Activated T-cell treated with anti-CD3 and anti-CD28 coated beads, Interleukin-2, amount 50 U/mL, for 72 hours (primary cell): ENCODE measurements around the gene IAH1. TPM values are rescaled to one million over a fixed set of nuclear protein-coding genes. Genes with fewer than 3 reads are reported as not detected.

ENCODE experiments used
- ATAC-seq, 2 donors: fragments of 150-1000 bp; cut with Tn5 transposase; replicated peaks in 1 of 2; 2 replicates each; pipeline ENCODE4 v1.10.0; 2021; ENCODE audit warnings: moderate library complexity in 2 of 2, mild to moderate bottlenecking in 1 of 2
- DNase-seq, 2 donors: peaks; one replicate each; pipeline ENCODE4 v3.0.0; 2021 to 2022; ENCODE audit warnings: mixed read lengths in 1 of 2
- H3K27ac Mint-ChIP-seq: one replicate; pipeline ENCODE4 v1.8.0; 2022; ENCODE audit warnings: mild to moderate bottlenecking, moderate library complexity, mixed read lengths
- H3K27me3 Mint-ChIP-seq: one replicate; pipeline ENCODE4 v1.8.0; 2022; ENCODE audit warnings: low read depth, mixed read lengths
- H3K36me3 Mint-ChIP-seq, 2 donors: one replicate each; pipeline ENCODE4 v1.8.0; 2022; ENCODE audit warnings: mixed read lengths in 2 of 2, mild to moderate bottlenecking in 1 of 2; ENCODE audit not compliant: insufficient read depth in 2 of 2
- H3K4me1 Mint-ChIP-seq: one replicate; pipeline ENCODE4 v1.8.0; 2022; ENCODE audit warnings: low read depth, mixed read lengths
- H3K4me3 Mint-ChIP-seq, 2 donors: one replicate each; pipeline ENCODE4 v1.8.0; 2022; ENCODE audit warnings: mild to moderate bottlenecking in 2 of 2, mixed read lengths in 2 of 2, moderate library complexity in 2 of 2
- H3K9me3 Mint-ChIP-seq, 2 donors: one replicate each; pipeline ENCODE4 v1.8.0; 2022; ENCODE audit warnings: mixed read lengths in 2 of 2
- total RNA-seq, 2 donors: library from RNA; stranded (reverse); gene quantifications; one replicate each; pipeline ENCODE4 v1.2.3, GENCODE V29; 2022

IAH1 gene, protein sequence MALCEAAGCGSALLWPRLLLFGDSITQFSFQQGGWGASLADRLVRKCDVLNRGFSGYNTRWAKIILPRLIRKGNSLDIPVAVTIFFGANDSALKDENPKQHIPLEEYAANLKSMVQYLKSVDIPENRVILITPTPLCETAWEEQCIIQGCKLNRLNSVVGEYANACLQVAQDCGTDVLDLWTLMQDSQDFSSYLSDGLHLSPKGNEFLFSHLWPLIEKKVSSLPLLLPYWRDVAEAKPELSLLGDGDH
- total RNA-seq: 10 to 100 TPM; 70.4 to 75.9 TPM

DNA sequence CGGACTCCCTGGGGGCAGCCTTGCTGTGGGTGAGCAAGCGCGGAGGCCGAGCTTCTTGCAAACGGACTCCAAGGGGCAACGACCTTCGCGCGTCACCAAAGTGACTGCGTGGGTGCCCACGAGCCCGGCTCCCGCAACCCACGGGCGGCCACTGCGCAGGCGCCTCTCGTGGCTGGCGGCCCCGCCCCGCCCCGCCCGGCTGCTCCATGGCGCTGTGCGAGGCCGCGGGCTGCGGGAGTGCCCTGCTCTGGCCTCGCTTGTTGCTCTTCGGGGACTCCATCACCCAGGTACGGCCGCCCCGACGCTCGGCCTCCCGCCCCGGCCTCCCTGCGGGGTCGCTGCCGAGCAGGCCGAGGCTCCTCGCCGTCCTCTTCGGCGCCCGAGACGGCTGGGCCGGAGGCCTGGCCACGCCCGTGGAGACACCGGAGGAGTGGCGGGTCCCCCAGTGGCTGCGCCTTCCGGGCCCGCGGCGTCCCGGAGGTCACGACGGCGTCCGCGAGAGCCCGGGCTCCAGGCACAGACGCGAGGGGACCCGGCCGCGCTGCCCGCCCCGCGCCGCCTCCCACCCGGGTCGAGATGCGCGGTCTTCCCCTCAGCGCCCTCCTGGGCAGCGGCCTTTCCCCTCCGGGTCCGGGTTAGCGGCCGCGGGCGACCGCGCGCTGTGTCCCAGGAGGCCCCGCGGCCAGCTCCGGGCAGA is at the start of gene IAH1:
Gene IAH1, plus strand, starts transcription at position 191 of the 697 bp plus-strand sequence. Its CDS starts 16 bp downstream, at position 207.
- peaks cover 6 to 19% of the 10 kb centered on the region in 2 donors for H3K36me3 Mint-ChIP-seq
- DNase-seq: peak; percentile 72 to 79
- no peaks in the 10 kb centered on the region for H3K9me3 Mint-ChIP-seq
- peak within 1 kb of the TSS; percentile 76 for H3K27ac Mint-ChIP-seq
- H3K4me3 Mint-ChIP-seq: peak within 1 kb of the TSS; percentile 84 to 85
- no peaks in the 10 kb centered on the region for H3K27me3 Mint-ChIP-seq
- peaks cover 39% of the 10 kb centered on the region for H3K4me1 Mint-ChIP-seq
- ATAC-seq: peak; percentile 87 to 88

DNA sequence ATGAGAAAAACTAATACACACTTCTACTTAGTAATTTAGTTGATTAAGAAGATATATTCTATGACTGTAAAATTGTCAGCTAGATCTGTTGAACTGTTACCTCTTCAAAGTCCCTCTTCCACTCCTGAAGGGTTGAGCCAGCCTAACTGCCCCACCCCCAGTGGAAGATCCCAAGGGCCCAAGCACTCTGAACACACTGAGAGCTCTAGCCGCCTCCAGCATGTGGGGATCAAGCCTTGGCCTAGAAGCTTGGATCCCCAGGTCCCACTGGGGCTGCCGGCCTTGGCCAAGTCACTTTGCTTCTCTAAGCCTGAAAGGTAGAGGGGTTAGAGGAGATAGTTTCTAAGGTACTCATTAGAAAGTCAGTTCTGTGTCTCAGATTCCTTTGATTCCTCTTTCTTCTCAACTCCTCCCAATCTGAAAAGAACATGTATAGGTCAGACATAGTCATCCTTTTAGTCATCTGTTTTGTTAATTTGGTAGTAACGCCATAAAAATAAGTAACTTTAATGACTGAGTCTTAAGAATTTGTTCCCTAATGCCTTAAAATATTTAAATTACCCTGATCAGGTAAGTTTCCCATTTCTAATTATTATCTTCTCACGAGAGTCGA is 45.3 kb upstream of the IAH1 start:
- DNase-seq (no peak), ATAC-seq (no peak)
- H3K4me1 Mint-ChIP-seq: peaks cover 25% of the 10 kb centered on the region
- H3K9me3 Mint-ChIP-seq: no peaks in the 10 kb centered on the region
- H3K27ac Mint-ChIP-seq: no peak overlapping the region
- no peak overlapping the region for H3K4me3 Mint-ChIP-seq
- H3K27me3 Mint-ChIP-seq: no peaks in the 10 kb centered on the region
- peaks cover 6 to 28% of the 10 kb centered on the region in 2 donors for H3K36me3 Mint-ChIP-seq

DNA sequence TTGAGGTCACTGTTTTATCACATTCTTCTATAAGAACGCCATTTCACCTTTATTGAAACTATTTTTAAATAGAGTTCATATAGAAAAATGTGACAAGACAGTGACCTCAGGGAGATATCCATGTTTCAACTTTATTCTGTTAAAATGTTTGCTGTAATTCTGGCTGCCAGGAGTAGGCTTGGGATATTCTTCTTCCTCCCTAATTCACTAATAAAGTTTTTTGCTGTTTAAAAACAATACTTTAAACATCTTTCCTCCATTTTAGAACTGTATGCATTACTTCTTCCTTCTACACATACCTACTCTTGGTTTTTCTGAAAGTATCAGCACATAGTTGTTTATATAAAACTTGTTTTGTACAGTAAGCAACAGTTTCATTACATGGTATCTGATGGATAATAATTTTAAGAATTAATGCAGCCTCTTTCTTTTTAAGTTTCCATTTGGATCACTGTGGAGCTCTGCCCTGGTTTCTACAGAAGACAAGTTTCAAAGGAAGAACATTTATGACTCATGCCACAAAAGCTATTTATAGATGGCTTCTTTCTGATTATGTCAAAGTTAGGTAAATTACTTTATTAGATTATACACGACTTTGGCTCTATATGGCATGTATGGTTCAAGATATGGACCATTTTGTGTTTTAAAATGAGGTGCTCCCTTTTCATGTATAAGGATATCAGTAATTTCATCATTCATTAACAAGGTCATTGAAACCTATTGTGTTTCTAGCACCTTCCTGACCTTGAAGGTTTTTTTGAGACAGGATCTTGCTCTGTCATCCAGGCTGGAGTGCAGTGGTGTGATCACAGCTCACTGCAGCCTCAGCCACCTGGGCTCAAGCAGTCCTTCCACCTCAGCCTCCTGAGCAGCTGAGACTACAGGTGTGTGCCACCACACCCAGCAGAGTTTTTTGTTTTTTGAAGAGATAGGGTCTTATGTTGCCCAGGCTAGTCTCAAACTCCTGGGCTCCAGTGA is 43.7 kb upstream of the IAH1 start:
- Mint-ChIP-seq H3K27me3 (no peaks in the 10 kb centered on the region), H3K4me1 (peaks cover 25% of the 10 kb centered on the region), H3K9me3 (no peaks in the 10 kb centered on the region), H3K36me3 (peaks cover 6 to 27% of the 10 kb centered on the region in 2 donors), H3K27ac (peak overlapping the region; percentile 94), H3K4me3 (peak overlapping the region in 1 of 2 donors; percentile 57)
- ATAC-seq (peak; percentile 25 to 47), DNase-seq (no peak)

DNA sequence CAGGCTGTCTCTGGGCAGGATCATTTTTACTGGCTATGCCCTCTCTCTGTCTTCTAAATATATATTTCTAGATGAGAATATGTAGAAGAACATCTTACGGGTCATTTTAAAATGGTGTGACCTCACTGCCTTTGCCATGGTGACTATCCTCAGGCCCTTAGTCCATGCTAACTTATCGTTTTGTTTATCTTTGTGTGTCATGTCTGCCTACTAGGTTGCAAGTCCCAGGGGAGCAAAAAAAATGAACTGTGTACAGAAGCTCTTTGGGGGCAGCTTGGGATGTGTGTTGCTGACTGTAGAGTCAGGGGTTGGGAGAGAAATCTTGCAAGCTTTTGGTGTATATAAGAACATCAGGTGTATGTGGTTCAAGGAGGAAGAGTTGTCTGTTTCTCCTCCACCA is 39.9 kb upstream of the IAH1 start:
- ATAC-seq: no peak
- Mint-ChIP-seq H3K9me3 (no peaks in the 10 kb centered on the region), H3K27ac (no peak overlapping the region), H3K27me3 (no peaks in the 10 kb centered on the region), H3K4me3 (no peak overlapping the region), H3K36me3 (peaks cover 8 to 44% of the 10 kb centered on the region in 2 donors), H3K4me1 (peaks cover 14% of the 10 kb centered on the region)
- DNase-seq: no peak

DNA sequence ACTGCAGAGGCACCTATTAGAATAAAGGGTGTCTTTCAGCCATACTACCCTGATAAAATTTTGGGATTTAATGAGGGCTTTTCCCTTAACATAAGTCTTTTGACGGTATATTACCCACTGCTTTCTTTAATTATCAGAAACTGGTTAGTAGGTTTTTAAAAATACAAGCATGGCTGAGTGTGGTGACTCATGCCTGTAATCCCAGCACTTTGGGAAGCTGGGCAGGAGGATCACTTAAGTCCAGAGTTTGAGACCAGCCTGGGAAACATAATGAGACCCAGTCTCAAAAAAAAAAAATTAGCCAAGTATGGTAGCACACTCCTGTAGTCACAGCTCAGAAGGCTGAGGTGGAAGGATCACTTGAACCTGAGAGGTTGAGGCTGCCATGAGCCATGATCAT is 34.8 kb upstream of the IAH1 start:
- Mint-ChIP-seq H3K27ac (no peak overlapping the region), H3K4me1 (no peaks in the 10 kb centered on the region), H3K27me3 (no peaks in the 10 kb centered on the region), H3K9me3 (no peaks in the 10 kb centered on the region), H3K36me3 (peaks cover 9 to 38% of the 10 kb centered on the region in 2 donors), H3K4me3 (no peak overlapping the region)
- DNase-seq (no peak), ATAC-seq (no peak)

DNA sequence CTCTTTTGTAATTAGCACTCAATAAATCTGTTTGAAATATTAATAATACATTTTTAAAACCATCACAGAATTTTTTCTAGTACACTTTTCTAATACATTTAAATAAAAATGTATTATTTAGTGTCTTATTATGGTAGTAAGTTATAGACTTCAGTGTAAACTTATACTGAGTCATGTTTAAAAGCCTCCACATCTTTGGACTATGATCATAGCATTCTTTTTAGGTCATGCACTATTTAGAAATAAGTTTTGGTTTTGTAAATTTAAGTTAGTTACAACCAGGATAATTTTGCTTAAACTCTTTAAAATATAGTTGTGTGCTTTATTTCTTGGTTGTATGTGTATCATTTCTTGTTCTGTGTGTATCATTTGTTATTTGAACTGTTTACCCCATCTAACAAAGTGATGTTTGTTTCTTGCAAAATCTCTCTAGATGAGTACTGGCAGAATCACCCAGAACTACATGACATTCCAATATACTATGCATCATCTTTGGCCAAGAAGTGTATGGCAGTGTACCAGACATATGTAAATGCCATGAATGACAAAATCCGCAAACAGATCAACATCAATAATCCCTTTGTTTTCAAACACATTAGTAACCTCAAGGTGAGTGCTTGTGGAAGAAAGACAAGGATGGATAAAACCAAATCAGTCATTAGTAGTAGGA is 34.2 kb upstream of the IAH1 start:
- H3K36me3 Mint-ChIP-seq: peaks cover 9 to 40% of the 10 kb centered on the region in 2 donors
- ATAC-seq (no peak), DNase-seq (no peak)
- H3K4me3 Mint-ChIP-seq: no peak overlapping the region
- no peak overlapping the region for H3K27ac Mint-ChIP-seq
- no peaks in the 10 kb centered on the region for H3K9me3 Mint-ChIP-seq
- no peaks in the 10 kb centered on the region for H3K27me3 Mint-ChIP-seq
- peaks cover 4% of the 10 kb centered on the region for H3K4me1 Mint-ChIP-seq

DNA sequence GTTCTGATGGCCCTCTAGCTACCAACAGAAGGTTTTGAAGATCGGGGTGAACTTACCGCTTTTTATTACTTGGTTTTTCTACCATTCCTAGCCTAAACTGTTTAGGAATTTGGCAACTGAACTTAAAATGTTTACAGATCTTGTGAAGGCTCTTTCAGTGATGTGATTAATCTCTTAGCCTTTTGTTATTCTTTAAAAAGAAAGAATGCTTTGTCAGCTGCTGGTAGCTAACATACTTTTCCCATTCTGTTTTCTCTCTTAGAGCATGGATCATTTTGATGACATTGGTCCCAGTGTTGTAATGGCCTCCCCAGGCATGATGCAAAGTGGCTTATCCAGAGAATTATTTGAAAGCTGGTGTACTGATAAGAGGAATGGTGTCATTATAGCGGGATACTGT is 32.8 kb upstream of the IAH1 start:
- H3K27me3 Mint-ChIP-seq: no peaks in the 10 kb centered on the region
- no peaks in the 10 kb centered on the region for H3K9me3 Mint-ChIP-seq
- peak overlapping the region; percentile 19 for H3K27ac Mint-ChIP-seq
- no peak for ATAC-seq
- H3K4me1 Mint-ChIP-seq: peaks cover 9% of the 10 kb centered on the region
- H3K4me3 Mint-ChIP-seq: no peak overlapping the region
- DNase-seq: no peak
- peaks cover 7 to 41% of the 10 kb centered on the region in 2 donors for H3K36me3 Mint-ChIP-seq

DNA sequence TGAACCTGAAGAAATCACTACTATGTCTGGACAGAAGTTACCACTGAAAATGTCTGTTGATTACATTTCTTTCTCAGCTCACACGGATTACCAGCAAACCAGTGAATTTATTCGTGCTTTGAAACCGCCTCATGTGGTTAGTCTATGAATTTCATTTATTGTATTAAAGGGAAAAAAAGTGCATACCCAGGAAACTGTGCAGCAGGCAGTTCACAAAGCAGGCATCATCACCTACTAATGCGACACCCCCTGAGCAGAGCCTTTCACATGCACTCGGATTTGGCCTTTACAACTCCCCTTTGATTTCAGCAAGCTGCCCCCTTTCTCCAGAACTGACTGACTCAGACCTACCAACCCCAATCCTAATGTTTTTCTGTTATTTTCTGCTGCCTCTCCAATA is 30.8 kb upstream of the IAH1 start:
- ATAC-seq (no peak), DNase-seq (no peak)
- Mint-ChIP-seq H3K4me3 (no peak overlapping the region), H3K4me1 (peaks cover 9% of the 10 kb centered on the region), H3K27ac (no peak overlapping the region), H3K9me3 (no peaks in the 10 kb centered on the region), H3K27me3 (no peaks in the 10 kb centered on the region), H3K36me3 (peaks cover 7 to 35% of the 10 kb centered on the region in 2 donors)

DNA sequence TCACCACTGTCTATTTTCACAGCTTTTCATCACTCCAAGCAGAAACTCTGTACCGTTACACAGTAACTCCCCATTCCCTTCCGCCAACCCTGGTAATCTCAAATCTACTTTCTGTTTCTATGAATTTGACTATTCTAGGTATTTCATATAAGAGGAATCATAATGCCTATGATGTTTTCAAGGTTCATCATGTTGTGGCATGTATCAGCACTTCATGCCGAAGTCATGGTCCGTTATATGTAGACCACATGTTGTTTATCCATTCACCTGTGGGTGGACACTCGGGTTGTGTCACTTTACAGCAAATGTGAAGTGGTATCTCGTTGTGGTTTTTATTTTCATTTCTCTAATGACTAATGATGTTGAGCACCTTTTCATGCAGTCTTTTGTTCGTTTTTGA is 29.3 kb upstream of the IAH1 start:
- Mint-ChIP-seq H3K36me3 (peaks cover 9 to 31% of the 10 kb centered on the region in 2 donors), H3K4me3 (peak overlapping the region in 1 of 2 donors; percentile 70), H3K27ac (peak overlapping the region; percentile 39), H3K27me3 (no peaks in the 10 kb centered on the region), H3K9me3 (no peaks in the 10 kb centered on the region), H3K4me1 (peaks cover 9% of the 10 kb centered on the region)
- ATAC-seq (peak; percentile 72 to 86), DNase-seq (peak in 1 of 2 donors; percentile 9)

DNA sequence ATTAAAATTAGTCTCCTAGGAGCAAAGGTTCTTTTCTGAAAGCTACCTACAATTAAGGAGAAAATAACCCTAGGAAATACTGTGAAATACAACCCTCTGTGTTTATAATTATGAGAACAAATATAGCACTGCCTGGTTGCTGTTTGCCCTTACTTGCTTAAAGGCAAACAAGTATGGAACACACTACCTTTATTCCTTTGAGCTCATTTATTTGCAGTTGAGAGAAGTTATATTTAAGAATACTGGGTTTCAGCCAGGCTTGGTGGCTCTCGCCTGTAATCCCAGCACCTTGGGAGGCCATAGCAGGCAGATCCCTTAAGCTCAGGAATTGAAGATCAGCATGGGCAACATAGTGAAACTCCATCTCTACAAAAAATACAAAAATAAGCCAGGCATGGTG is 23.1 kb upstream of the IAH1 start:
- ATAC-seq (no peak), DNase-seq (no peak)
- H3K27ac Mint-ChIP-seq: no peak overlapping the region
- peaks cover 2 to 12% of the 10 kb centered on the region in 2 donors for H3K36me3 Mint-ChIP-seq
- H3K4me1 Mint-ChIP-seq: no peaks in the 10 kb centered on the region
- no peaks in the 10 kb centered on the region for H3K27me3 Mint-ChIP-seq
- no peaks in the 10 kb centered on the region for H3K9me3 Mint-ChIP-seq
- no peak overlapping the region for H3K4me3 Mint-ChIP-seq

DNA sequence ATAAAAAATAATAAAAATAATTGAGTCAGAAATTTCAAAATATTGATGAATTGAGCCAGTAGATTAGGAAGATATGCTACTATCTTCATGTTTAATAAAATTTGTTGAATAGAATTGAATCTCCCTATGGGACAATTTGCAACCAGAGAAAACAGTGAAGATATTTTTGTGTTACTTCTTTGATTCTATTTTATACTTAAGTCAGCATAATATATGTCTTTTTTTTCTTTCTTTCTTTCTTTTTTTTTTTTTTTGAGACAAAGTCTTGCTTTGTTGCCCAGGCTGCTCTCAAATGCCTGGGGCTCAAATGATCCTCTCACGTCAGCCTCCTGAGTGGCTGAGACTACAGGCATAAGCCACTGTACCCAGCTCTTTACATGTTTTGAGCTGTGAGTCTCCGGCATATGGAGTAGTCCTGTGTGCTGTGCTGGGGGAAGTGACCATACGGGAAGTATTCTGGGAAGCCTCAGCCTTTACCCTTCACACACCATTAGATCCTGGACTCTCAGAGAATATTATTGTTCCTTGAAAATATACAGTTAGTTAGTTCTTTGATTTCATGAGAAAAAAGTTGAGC is 13.8 kb upstream of the IAH1 start:
- H3K27ac Mint-ChIP-seq: no peak overlapping the region
- H3K4me3 Mint-ChIP-seq: no peak overlapping the region
- peaks cover 6% of the 10 kb centered on the region for H3K4me1 Mint-ChIP-seq
- H3K36me3 Mint-ChIP-seq: peaks cover under 1 to 14% of the 10 kb centered on the region in 2 donors
- ATAC-seq (no peak), DNase-seq (no peak)
- H3K27me3 Mint-ChIP-seq: no peaks in the 10 kb centered on the region
- H3K9me3 Mint-ChIP-seq: no peaks in the 10 kb centered on the region

DNA sequence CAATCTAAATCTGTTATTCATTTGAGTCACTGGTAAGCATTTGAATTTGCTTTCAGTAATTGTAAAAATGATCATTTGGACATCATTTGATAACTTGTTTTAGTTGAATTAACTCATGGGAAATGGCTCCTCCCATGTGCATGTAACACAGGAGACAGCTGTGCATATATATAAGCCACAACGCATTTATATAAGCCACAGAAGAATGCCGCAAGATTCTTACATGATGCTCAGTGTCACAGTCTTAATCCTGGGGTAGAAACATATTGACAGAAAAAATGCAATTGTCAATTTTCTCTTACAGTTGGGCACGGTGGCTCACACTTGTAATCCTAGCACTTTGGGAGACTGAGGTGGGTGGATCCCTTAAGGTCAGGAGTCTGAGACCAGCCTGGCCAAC is 13.3 kb upstream of the IAH1 start:
- Mint-ChIP-seq H3K4me3 (no peak overlapping the region), H3K36me3 (peaks cover 5 to 18% of the 10 kb centered on the region in 2 donors)
- no peak for ATAC-seq

More for the DNA sequence above, 13.3 kb upstream of the IAH1 start:
- DNase-seq: no peak
- Mint-ChIP-seq H3K9me3 (no peaks in the 10 kb centered on the region), H3K27me3 (no peaks in the 10 kb centered on the region), H3K27ac (no peak overlapping the region), H3K4me1 (peaks cover 6% of the 10 kb centered on the region)
